ENCODE results near the gene PDPN.

Gene PDPN

DNA sequence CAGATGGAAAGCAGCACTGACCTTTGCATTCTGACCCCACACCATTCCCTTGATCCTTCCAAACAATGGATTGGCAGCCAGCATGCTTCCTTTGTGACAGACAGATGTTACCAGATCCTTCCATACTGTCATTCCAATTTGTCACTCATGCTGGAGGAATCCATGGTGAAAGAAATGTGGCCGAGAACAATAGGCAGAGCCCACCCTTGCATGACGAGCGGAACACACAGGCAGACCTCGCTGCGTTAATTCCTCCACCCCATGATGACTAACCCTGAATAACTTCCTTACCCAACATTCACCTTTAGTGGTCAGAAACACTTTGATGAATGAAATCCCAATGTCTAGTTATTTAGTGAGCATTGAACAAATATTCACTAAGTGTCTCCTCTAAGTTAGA is 45.1 kb downstream of the PDPN start:
- TF ChIP-seq TAF1 (IDR thresholded peaks at IDR 0.05; ENCODE audit: borderline replicate concordance, insufficient read depth, low read length) (no peak), FOXP2 (optimal IDR thresholded peaks at IDR 0.05; ENCODE audit: borderline replicate concordance, extremely low read depth, extremely low read length, insufficient read depth) (no peak)
- TF ChIP-seq, protein P1, sequence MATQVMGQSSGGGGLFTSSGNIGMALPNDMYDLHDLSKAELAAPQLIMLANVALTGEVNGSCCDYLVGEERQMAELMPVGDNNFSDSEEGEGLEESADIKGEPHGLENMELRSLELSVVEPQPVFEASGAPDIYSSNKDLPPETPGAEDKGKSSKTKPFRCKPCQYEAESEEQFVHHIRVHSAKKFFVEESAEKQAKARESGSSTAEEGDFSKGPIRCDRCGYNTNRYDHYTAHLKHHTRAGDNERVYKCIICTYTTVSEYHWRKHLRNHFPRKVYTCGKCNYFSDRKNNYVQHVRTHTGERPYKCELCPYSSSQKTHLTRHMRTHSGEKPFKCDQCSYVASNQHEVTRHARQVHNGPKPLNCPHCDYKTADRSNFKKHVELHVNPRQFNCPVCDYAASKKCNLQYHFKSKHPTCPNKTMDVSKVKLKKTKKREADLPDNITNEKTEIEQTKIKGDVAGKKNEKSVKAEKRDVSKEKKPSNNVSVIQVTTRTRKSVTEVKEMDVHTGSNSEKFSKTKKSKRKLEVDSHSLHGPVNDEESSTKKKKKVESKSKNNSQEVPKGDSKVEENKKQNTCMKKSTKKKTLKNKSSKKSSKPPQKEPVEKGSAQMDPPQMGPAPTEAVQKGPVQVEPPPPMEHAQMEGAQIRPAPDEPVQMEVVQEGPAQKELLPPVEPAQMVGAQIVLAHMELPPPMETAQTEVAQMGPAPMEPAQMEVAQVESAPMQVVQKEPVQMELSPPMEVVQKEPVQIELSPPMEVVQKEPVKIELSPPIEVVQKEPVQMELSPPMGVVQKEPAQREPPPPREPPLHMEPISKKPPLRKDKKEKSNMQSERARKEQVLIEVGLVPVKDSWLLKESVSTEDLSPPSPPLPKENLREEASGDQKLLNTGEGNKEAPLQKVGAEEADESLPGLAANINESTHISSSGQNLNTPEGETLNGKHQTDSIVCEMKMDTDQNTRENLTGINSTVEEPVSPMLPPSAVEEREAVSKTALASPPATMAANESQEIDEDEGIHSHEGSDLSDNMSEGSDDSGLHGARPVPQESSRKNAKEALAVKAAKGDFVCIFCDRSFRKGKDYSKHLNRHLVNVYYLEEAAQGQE (IDR thresholded peaks at IDR 0.05; ENCODE audit: insufficient read depth in 1 of 2, low read depth in 2 of 2, low read length in 2 of 2): no peak

DNA sequence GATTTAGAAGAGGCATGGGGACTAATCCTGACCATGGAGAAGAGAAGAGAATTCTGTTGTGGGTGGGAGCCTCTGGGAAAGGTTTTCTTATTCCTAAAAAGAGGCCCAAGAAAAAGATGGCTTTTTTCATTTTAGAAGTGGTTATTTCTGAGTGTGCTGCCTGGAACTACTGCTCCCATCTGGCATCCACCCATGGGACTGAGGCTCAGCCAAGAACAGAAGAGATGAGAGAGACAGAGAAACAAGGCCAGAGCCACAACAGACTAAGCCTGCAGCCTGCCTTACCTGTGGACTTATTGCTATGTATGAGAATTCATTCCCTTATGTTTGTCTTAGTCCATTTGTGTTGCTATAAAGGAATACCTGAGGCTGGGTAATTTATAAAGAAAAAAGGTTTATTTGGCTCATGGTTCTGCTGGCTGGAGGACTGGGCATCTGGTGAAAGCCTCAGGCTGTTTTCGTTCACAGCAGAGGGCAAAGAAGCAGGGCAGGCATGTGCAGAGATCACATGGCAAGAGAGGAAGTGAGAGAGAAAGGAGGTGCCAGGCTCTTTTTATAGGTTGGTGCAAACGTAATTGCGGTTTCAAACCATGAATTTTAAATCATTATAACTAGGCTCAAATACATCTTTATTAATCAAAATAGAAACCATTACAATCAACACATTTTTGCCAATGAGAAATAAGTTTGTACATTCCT is 58.8 kb downstream of the PDPN start:
- TF ChIP-seq POLR2AphosphoS5 (IDR thresholded peaks at IDR 0.05; ENCODE audit: low read depth, low read length): no peak
- TF ChIP-seq SIN3A (IDR thresholded peaks at IDR 0.05; ENCODE audit: borderline replicate concordance, insufficient read depth, low read length): no peak
- no peak for TF ChIP-seq FOXP2 (optimal IDR thresholded peaks at IDR 0.05; ENCODE audit: borderline replicate concordance, extremely low read depth, extremely low read length, insufficient read depth)
- TF ChIP-seq TAF1 (IDR thresholded peaks at IDR 0.05; ENCODE audit: borderline replicate concordance, insufficient read depth, low read length): no peak
- TF ChIP-seq, protein P1 (IDR thresholded peaks at IDR 0.05; ENCODE audit: insufficient read depth in 1 of 2, low read depth in 2 of 2, low read length in 2 of 2): no peak

DNA sequence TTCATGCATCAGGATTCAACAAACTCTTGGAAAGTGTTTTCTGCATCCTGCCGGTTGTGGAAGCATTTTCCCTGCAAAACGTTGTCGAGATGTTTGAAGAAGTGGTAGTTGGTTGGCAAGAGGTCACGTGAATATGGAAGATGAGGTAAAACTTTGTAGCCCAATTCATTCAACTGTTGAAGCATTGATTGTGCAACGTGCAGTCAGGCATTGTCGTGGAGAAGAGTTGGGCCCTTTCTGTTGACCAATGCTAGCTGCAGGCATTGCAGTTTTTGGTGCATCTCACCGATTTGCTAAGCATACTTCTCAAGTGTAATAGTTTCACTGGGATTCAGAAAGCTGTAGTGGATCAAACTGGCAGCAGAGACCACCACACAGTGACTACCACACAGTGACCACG is 59.4 kb downstream of the PDPN start:
- TF ChIP-seq SIN3A (IDR thresholded peaks at IDR 0.05; ENCODE audit: borderline replicate concordance, insufficient read depth, low read length): no peak
- TF ChIP-seq, protein P1 (IDR thresholded peaks at IDR 0.05; ENCODE audit: insufficient read depth in 1 of 2, low read depth in 2 of 2, low read length in 2 of 2): no peak
- TF ChIP-seq FOXP2 (optimal IDR thresholded peaks at IDR 0.05; ENCODE audit: borderline replicate concordance, extremely low read depth, extremely low read length, insufficient read depth): no peak
- no peak for TF ChIP-seq POLR2AphosphoS5 (IDR thresholded peaks at IDR 0.05; ENCODE audit: low read depth, low read length)
- no peak for TF ChIP-seq TAF1 (IDR thresholded peaks at IDR 0.05; ENCODE audit: borderline replicate concordance, insufficient read depth, low read length)

DNA sequence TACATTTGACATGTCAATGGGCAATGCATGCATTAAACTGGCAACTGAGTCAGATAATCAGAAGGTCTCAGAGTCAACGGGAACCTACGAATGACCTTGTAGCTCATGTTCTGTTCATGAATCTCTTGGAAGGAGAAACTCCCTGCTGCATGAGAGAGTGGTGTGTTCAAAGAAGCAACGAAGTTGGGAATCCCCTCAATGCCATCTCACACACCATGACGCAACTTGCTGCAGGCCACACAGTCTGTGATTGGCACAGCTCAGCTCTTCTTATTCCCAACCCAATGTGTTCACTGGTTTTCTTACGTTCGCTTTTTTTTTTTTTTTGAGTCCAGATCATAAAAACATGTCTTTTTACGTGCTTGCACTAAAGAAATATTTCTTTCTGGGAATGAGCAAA is 62.9 kb downstream of the PDPN start:
- TF ChIP-seq, protein P1 (IDR thresholded peaks at IDR 0.05; ENCODE audit: insufficient read depth in 1 of 2, low read depth in 2 of 2, low read length in 2 of 2): no peak
- TF ChIP-seq FOXP2 (optimal IDR thresholded peaks at IDR 0.05; ENCODE audit: borderline replicate concordance, extremely low read depth, extremely low read length, insufficient read depth) (no peak), POLR2AphosphoS5 (IDR thresholded peaks at IDR 0.05; ENCODE audit: low read depth, low read length) (no peak), SIN3A (IDR thresholded peaks at IDR 0.05; ENCODE audit: borderline replicate concordance, insufficient read depth, low read length) (no peak), TAF1 (IDR thresholded peaks at IDR 0.05; ENCODE audit: borderline replicate concordance, insufficient read depth, low read length) (no peak)
